ENCODE measurements around the gene TAPT1. TPM values are rescaled to one million over a fixed set of nuclear protein-coding genes. Genes with fewer than 3 reads are reported as not detected.

TAPT1 gene
- total and polyA plus RNA-seq, 2 of the 13 experiments (the other 11 are each of a cell fraction or from before 2014, with no cell fraction given) = 24.5 to 25.3 TPM

DNA sequence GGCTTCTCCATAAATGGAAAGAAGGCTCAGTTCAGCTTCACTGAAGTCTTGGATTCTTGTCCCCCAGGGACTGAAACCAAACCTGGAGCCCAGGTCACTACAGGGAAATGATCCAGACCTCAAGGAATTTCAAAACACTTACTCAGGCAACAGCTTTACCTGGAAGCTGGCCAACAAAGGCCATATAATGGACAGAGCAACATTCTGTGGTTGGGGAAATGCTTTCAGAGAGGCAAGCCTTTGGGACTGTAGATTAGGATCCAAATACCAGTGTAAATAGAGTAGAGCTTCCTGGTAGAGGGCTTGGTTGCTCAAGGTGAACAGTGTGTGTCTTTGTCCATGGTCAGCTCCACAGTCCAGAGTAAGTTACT lies 85.4 kb downstream of the TAPT1 start (continued):
- TF ChIP-seq CAMTA2 (CRISPR knock-in tag; IDR thresholded peaks at IDR 0.05; ENCODE audit: borderline replicate concordance) = no peak
- TF ChIP-seq ZNF598 (CRISPR knock-in tag; IDR thresholded peaks at IDR 0.05; ENCODE audit: borderline replicate concordance) = no peak
- TF ChIP-seq, protein P1, sequence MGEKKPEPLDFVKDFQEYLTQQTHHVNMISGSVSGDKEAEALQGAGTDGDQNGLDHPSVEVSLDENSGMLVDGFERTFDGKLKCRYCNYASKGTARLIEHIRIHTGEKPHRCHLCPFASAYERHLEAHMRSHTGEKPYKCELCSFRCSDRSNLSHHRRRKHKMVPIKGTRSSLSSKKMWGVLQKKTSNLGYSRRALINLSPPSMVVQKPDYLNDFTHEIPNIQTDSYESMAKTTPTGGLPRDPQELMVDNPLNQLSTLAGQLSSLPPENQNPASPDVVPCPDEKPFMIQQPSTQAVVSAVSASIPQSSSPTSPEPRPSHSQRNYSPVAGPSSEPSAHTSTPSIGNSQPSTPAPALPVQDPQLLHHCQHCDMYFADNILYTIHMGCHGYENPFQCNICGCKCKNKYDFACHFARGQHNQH (CRISPR knock-in tag; IDR thresholded peaks at IDR 0.05) = peak; percentile 43; the same call in 1 of the 2 replicates
- peak; percentile 67; the same call in 1 of the 2 replicates for TF ChIP-seq GATA4 (IDR thresholded peaks at IDR 0.05; ENCODE audit: borderline replicate concordance, low read depth)
- no peak for TF ChIP-seq ZSCAN12 (CRISPR knock-in tag; IDR thresholded peaks at IDR 0.05)
- TF ChIP-seq, protein P2, sequence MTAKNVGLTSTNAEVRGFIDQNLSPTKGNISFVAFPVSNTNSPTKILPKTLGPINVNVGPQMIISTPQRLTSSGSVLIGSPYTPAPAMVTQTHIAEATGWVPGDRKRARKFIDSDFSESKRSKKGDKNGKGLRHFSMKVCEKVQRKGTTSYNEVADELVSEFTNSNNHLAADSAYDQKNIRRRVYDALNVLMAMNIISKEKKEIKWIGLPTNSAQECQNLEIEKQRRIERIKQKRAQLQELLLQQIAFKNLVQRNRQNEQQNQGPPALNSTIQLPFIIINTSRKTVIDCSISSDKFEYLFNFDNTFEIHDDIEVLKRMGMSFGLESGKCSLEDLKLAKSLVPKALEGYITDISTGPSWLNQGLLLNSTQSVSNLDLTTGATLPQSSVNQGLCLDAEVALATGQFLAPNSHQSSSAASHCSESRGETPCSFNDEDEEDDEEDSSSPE (CRISPR knock-in tag; IDR thresholded peaks at IDR 0.05) = no peak
- TF ChIP-seq SRSF4 (IDR thresholded peaks at IDR 0.05; ENCODE audit: low read depth, low read length, poor library complexity, severe bottlenecking) = no peak
- peak; percentile 82 for TF ChIP-seq ZNF644 (CRISPR knock-in tag; IDR thresholded peaks at IDR 0.05; ENCODE audit: low read depth)
- TF ChIP-seq STAT5B (CRISPR knock-in tag; IDR thresholded peaks at IDR 0.05) = no peak
- TF ChIP-seq HNRNPL (IDR thresholded peaks at IDR 0.05; ENCODE audit: low read depth, low read length) = no peak
- TF ChIP-seq SIX1 (CRISPR knock-in tag; IDR thresholded peaks at IDR 0.05; ENCODE audit: borderline replicate concordance) = peak; percentile 67; the same call in 1 of the 2 replicates
- no peak for TF ChIP-seq CENPX (CRISPR knock-in tag; IDR thresholded peaks at IDR 0.05)
- no peak for TF ChIP-seq MBD4 (IDR thresholded peaks at IDR 0.05; ENCODE audit: borderline replicate concordance, low read length)
- TF ChIP-seq, protein P3, sequence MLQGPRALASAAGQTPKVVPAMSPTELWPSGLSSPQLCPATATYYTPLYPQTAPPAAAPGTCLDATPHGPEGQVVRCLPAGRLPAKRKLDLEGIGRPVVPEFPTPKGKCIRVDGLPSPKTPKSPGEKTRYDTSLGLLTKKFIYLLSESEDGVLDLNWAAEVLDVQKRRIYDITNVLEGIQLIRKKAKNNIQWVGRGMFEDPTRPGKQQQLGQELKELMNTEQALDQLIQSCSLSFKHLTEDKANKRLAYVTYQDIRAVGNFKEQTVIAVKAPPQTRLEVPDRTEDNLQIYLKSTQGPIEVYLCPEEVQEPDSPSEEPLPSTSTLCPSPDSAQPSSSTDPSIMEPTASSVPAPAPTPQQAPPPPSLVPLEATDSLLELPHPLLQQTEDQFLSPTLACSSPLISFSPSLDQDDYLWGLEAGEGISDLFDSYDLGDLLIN (CRISPR knock-in tag; IDR thresholded peaks at IDR 0.05; ENCODE audit: borderline replicate concordance) = no peak
- no peak for TF ChIP-seq NFYC (CRISPR knock-in tag; IDR thresholded peaks at IDR 0.05)
- TF ChIP-seq, protein P4, sequence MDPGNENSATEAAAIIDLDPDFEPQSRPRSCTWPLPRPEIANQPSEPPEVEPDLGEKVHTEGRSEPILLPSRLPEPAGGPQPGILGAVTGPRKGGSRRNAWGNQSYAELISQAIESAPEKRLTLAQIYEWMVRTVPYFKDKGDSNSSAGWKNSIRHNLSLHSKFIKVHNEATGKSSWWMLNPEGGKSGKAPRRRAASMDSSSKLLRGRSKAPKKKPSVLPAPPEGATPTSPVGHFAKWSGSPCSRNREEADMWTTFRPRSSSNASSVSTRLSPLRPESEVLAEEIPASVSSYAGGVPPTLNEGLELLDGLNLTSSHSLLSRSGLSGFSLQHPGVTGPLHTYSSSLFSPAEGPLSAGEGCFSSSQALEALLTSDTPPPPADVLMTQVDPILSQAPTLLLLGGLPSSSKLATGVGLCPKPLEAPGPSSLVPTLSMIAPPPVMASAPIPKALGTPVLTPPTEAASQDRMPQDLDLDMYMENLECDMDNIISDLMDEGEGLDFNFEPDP (CRISPR knock-in tag; conservative IDR thresholded peaks at IDR 0.05) = no peak
- no peak for TF ChIP-seq ZIK1 (CRISPR knock-in tag; IDR thresholded peaks at IDR 0.05; ENCODE audit: borderline replicate concordance, low read depth)
- TF ChIP-seq AGO2 (optimal IDR thresholded peaks at IDR 0.05; ENCODE audit: low read depth, low read length) = no peak

Measured in HepG2 (cell line).